HepG2 (cell line): Measurements from ENCODE around the gene TIRAP. TPM values are rescaled to one million over a fixed set of nuclear protein-coding genes. Genes with fewer than 3 reads are reported as not detected.

Experiments
- ATAC-seq: fragments of 200-7000 bp; cut with Tn5 transposase; 3 replicates; pipeline ENCODE4 v1.9.1; 2020; ENCODE audit warnings: mild to moderate bottlenecking, moderate library complexity
- BruUV-seq: library from RNA; stranded (reverse); fragments of 400-500 nt; replicated peaks from 2 replicates; lab custom pipeline; 2021; lab: Mats Ljungman, UMichigan
- CTCF ChIA-PET: fragments of 300-600 bp; formaldehyde crosslinking; extraction: SDS; loops from one replicate; lab custom pipeline; 2021; ENCODE audit warnings: low total read pairs, inconsistent platforms, low intra/inter-chr PET ratio; lab: Yijun Ruan, JAX
- POLR2A ChIA-PET: fragments of 350-600 bp; sonication (Branson Sonifier 250); formaldehyde crosslinking; loops from one replicate; lab custom pipeline; 2020; ENCODE audit warnings: antibody characterized with exemption, inconsistent platforms; lab: Yijun Ruan, JAX
- DNase-seq: peaks from one replicate; pipeline ENCODE4 v3.0.0-alpha.2; 2015; ENCODE audit warnings: low spot score
- FAIRE-seq: peaks from 3 replicates; lab custom pipeline; 2011; peaks lifted over from hg19 to GRCh38; lab: Jason Lieb, UNC
- H2AFZ ChIP-seq: one replicate; pipeline ENCODE4 v1.6.1; 2011; ENCODE audit warnings: low read length, inconsistent platforms
- H3K27ac ChIP-seq: fragments of 300-600 bp; 3 replicates; pipeline ENCODE4 v1.8.0; 2011; ENCODE audit warnings: mixed run types, mild to moderate bottlenecking, mixed read lengths, low read length, inconsistent platforms; ENCODE audit not compliant: insufficient read depth; ENCODE audit errors: extremely low read length
- H3K27me3 ChIP-seq, 2 experiments: fragments of 200-600 bp in 1 of 2; 2 replicates in 1 of 2; 3 replicates in 1 of 2; pipeline versions ENCODE4 v1.6.0 to v1.8.0; 2011; ENCODE audit warnings: low read length in 2 of 2, mild to moderate bottlenecking in 2 of 2, moderate library complexity in 2 of 2, inconsistent platforms in 1 of 2; ENCODE audit not compliant: insufficient read depth in 2 of 2, control insufficient read depth in 1 of 2
- H3K36me3 ChIP-seq, 2 experiments: fragments of 200-600 bp in 1 of 2; replicated peaks in 1 of 2; 2 replicates in 1 of 2; 3 replicates in 1 of 2; pipeline versions ENCODE4 v1.5.1 to v1.8.0; 2011; ENCODE audit warnings: low read length in 2 of 2, inconsistent platforms in 1 of 2; ENCODE audit not compliant: insufficient read depth in 2 of 2, control insufficient read depth in 1 of 2
- H3K4me1 ChIP-seq: 2 replicates; pipeline ENCODE4 v1.5.1; 2012; ENCODE audit warnings: low read length, inconsistent platforms; ENCODE audit not compliant: insufficient read depth
- H3K4me2 ChIP-seq: 2 replicates; pipeline ENCODE4 v1.6.0; 2011; ENCODE audit warnings: low read depth, low read length, inconsistent platforms
- H3K4me3 ChIP-seq, 3 experiments: fragments of 200-600 bp in 1 of 3; sonication (generic), shearing (Covaris generic) in 1 of 3; replicated peaks in 1 of 3; 2 replicates each; pipeline ENCODE4 v1.5.1; 2011 to 2016; ENCODE audit warnings: low read length in 3 of 3, inconsistent platforms in 2 of 3, low read depth in 2 of 3, mild to moderate bottlenecking in 2 of 3, control low read depth in 1 of 3, mixed read lengths in 1 of 3; ENCODE audit not compliant: insufficient read depth in 1 of 3
- H3K79me2 ChIP-seq: one replicate; pipeline ENCODE4 v1.6.1; 2011; ENCODE audit warnings: low read length, inconsistent platforms; ENCODE audit not compliant: insufficient read depth
- H3K9ac ChIP-seq: 2 replicates; pipeline ENCODE4 v1.6.0; 2011; ENCODE audit warnings: mild to moderate bottlenecking, low read depth, low read length, inconsistent platforms; ENCODE audit not compliant: insufficient read depth
- H3K9me3 ChIP-seq: 2 replicates; pipeline ENCODE4 v1.5.1; 2012; ENCODE audit warnings: mild to moderate bottlenecking, low read length
- H4K20me1 ChIP-seq: 2 replicates; pipeline ENCODE4 v1.6.0; 2011; ENCODE audit warnings: inconsistent platforms, mild to moderate bottlenecking, low read length, moderate library complexity; ENCODE audit not compliant: insufficient read depth
- FOXA3 ChIP-seq: IDR thresholded peaks from 2 replicates; pipeline ENCODE4 v1.6.1; 2016; ENCODE audit warnings: missing genetic modification reagents, missing compliant biosample characterization
- GPN1 ChIP-seq: sonication (generic); formaldehyde crosslinking; IDR thresholded peaks from 2 replicates; pipeline ENCODE4 v1.5.1; 2020; ENCODE audit warnings: missing genetic modification reagents, borderline replicate concordance
- HES4 ChIP-seq: sonication (generic); formaldehyde crosslinking; IDR thresholded peaks from 2 replicates; pipeline ENCODE4 v1.9.0; 2021; ENCODE audit warnings: mild to moderate bottlenecking, missing genetic modification reagents, borderline replicate concordance
- HOMEZ ChIP-seq: IDR thresholded peaks from 2 replicates; pipeline ENCODE4 v1.6.1; 2016; ENCODE audit warnings: low read depth
- PCBP2 ChIP-seq: fragments of 200-400 bp; formaldehyde crosslinking; optimal IDR thresholded peaks from 2 replicates; pipeline ENCODE3; 2018; ENCODE audit warnings: low read length, low read depth; ENCODE audit not compliant: poor library complexity, severe bottlenecking
- ZEB1 ChIP-seq: IDR thresholded peaks from 2 replicates; pipeline ENCODE4 v1.6.1; 2012; ENCODE audit warnings: mild to moderate bottlenecking, low read depth, inconsistent platforms; ENCODE audit not compliant: insufficient replicate concordance
- ZFP36L1 ChIP-seq: sonication (generic); formaldehyde crosslinking; IDR thresholded peaks from 2 replicates; pipeline ENCODE4 v1.8.0; 2022; ENCODE audit warnings: mild to moderate bottlenecking, missing genetic modification reagents, moderate library complexity
- ZNF253 ChIP-seq: sonication (generic); formaldehyde crosslinking; IDR thresholded peaks from 2 replicates; pipeline ENCODE4 v1.8.0; 2022; ENCODE audit warnings: mild to moderate bottlenecking, missing genetic modification reagents, borderline replicate concordance
- ZNF503 ChIP-seq: sonication (generic); formaldehyde crosslinking; IDR thresholded peaks from 2 replicates; pipeline ENCODE4 v1.4.0; 2020; ENCODE audit warnings: missing genetic modification reagents
- ZNF773 ChIP-seq: sonication (generic); formaldehyde crosslinking; IDR thresholded peaks from 2 replicates; pipeline ENCODE4 v1.4.0; 2020; ENCODE audit warnings: missing genetic modification reagents, borderline replicate concordance
- ZSCAN25 ChIP-seq: sonication (generic); formaldehyde crosslinking; IDR thresholded peaks from 2 replicates; pipeline ENCODE4 v1.8.0; 2022; ENCODE audit warnings: mild to moderate bottlenecking, missing genetic modification reagents
- WGBS: methylation state at CpG from one replicate; pipeline ENCODE4 v1.1.6; 2017; ENCODE audit warnings: low lambda C conversion rate; 5-methylcytosine and 5-hydroxymethylcytosine counted together
- in situ Hi-C: cut with HindIII; loops from 2 replicates; pipeline ENCODE4 v1.10.0; 2017; ENCODE audit warnings: low pct_unique_long_range_greater_than_20kb; ENCODE audit not compliant: extremely low pct_ligation_motif_present
- intact Hi-C: fragments of 100-400 bp; cut with micrococcal nuclease; formaldehyde crosslinking; loops from one replicate; pipeline ENCODE4 v1.10.0; 2022; ENCODE audit not compliant: unreplicated experiment
- polyA plus RNA-seq, 8 experiments: library from polyadenylated mRNA; depleted of rRNA in 3 of 8; stranded (reverse) in 7 of 8; unstranded in 1 of 8; fragments of >200 nt; fragmentation: Illumina TruSeq in 4 of 8; extraction: Trizol in 4 of 8; gene quantifications; 2 replicates each; pipeline versions ENCODE4 v1.2.1 to v1.2.3, GENCODE V29; 2011 to 2016; ENCODE audit warnings: low read depth in 4 of 8, missing spikeins in 1 of 8, mixed read lengths in 1 of 8; ENCODE audit not compliant: insufficient read depth in 1 of 8
- total RNA-seq, 5 experiments: library from RNA; depleted of rRNA; stranded (reverse); fragments of >200 nt; fragmentation: Illumina TruSeq; extraction: Trizol; gene quantifications; 2 replicates each; pipeline ENCODE4 v1.2.3, GENCODE V29; 2016; ENCODE audit warnings: low read depth in 1 of 5

TIRAP gene
- total and polyA plus RNA-seq, 2 of the 13 experiments (the other 11 are each of a cell fraction or from before 2014, with no cell fraction given) = 5.4 to 5.7 TPM

- ChIA-PET CTCF (no interaction called here), POLR2A (no interaction called here)
- no TSS peak for BruUV-seq
- no peaks in the 10 kb centered on the region for H3K79me2 ChIP-seq
- no peak for ATAC-seq
- no peak for TF ChIP-seq PCBP2
- TF ChIP-seq HES4 (CRISPR knock-in tag) = no peak
- TF ChIP-seq ZNF253 (CRISPR knock-in tag) = no peak
- TF ChIP-seq ZNF503 = no peak
- TF ChIP-seq ZEB1 = no peak
- no peak for TF ChIP-seq ZSCAN25 (CRISPR knock-in tag)
- TF ChIP-seq GPN1 (CRISPR knock-in tag) = no peak
- no peak for TF ChIP-seq ZFP36L1 (CRISPR knock-in tag)
- no peak for TF ChIP-seq ZNF773 (CRISPR knock-in tag)
- no peak for TF ChIP-seq FOXA3
- TF ChIP-seq HOMEZ (CRISPR knock-in tag) = no peak
- H3K36me3 ChIP-seq = peaks cover 0 to 20% of the 10 kb centered on the region in 2 experiments; a peak in 4 of 5 replicates
- DNase-seq = no peak
- FAIRE-seq = no peak
- H3K27ac ChIP-seq = no peak overlapping the region
- WGBS = 100% methylated on average over 4 of the region's 4 CpGs
- intact Hi-C loops = no loop called here
- no peak overlapping the region for H3K9ac ChIP-seq
- H2AFZ ChIP-seq = no peak overlapping the region
- in situ Hi-C loops = no loop called here
- H3K4me2 ChIP-seq = no peak overlapping the region
- H3K4me1 ChIP-seq = no peaks in the 10 kb centered on the region
- no peaks in the 10 kb centered on the region for H4K20me1 ChIP-seq
- H3K27me3 ChIP-seq = no peaks in the 10 kb centered on the region
- H3K4me3 ChIP-seq = no peak overlapping the region
- H3K9me3 ChIP-seq = no peaks in the 10 kb centered on the region
These were observed 49.5 kb upstream of the TIRAP start for GRCh38 chr11:126233391-126233790.
